Panc1 (cell line): Measurements from ENCODE around the gene CGB2.

ENCODE experiments used
- POLR2AphosphoS5 ChIP-seq: IDR thresholded peaks from 2 replicates; pipeline ENCODE4 v1.6.1; 2012; ENCODE audit warnings: mild to moderate bottlenecking, low read depth, low read length, moderate library complexity
- SIN3A ChIP-seq: IDR thresholded peaks from 2 replicates; pipeline ENCODE4 v1.6.1; 2012; ENCODE audit warnings: low read depth, mild to moderate bottlenecking, low read length, moderate library complexity, borderline replicate concordance; ENCODE audit not compliant: insufficient read depth
- TCF7L2 ChIP-seq: IDR thresholded peaks from 2 replicates; pipeline ENCODE4 v1.6.1; 2011; ENCODE audit warnings: mild to moderate bottlenecking, low read depth, low read length, inconsistent platforms
- TF ChIP-seq, protein P1 (sequence below): fragments of 450-650 bp; IDR thresholded peaks from 2 replicates; pipeline ENCODE4 v1.5.1; 2017; ENCODE audit warnings: mild to moderate bottlenecking

DNA sequence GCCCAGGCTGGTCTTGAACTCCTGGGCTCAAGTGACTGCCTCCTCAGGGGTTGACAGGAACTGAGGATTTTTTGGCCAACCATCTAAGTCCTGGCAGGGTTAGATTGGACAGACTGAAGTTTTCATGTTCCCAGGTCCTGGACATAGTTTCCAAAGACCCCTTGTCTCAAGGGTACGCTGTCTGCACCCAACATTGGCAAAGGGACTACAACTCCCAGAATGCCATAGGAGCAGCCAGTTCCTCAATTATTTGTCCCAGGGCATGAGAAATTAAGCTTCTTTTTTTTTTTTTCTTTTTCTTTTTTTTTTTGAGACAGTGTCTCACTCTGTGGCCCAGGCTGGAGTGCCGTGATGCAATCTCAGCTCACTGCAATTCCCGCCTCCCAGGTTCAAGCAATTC lies 45.5 kb upstream of the CGB2 start:
- TF ChIP-seq TCF7L2 (no peak), POLR2AphosphoS5 (no peak), SIN3A (no peak)
- TF ChIP-seq, protein P1, sequence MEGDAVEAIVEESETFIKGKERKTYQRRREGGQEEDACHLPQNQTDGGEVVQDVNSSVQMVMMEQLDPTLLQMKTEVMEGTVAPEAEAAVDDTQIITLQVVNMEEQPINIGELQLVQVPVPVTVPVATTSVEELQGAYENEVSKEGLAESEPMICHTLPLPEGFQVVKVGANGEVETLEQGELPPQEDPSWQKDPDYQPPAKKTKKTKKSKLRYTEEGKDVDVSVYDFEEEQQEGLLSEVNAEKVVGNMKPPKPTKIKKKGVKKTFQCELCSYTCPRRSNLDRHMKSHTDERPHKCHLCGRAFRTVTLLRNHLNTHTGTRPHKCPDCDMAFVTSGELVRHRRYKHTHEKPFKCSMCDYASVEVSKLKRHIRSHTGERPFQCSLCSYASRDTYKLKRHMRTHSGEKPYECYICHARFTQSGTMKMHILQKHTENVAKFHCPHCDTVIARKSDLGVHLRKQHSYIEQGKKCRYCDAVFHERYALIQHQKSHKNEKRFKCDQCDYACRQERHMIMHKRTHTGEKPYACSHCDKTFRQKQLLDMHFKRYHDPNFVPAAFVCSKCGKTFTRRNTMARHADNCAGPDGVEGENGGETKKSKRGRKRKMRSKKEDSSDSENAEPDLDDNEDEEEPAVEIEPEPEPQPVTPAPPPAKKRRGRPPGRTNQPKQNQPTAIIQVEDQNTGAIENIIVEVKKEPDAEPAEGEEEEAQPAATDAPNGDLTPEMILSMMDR: no peak
